SK-N-SH treated with all-trans-retinoic acid at 6 μM for 48 hours (cell line): Measurements from ENCODE around the gene CPTP.

Experiments
- BACH2 ChIP-seq: fragments of 250-450 bp; sonication (Bioruptor Pico); IDR thresholded peaks from 2 replicates; pipeline ENCODE4 v1.9.0; 2021; ENCODE audit warnings: mild to moderate bottlenecking, borderline replicate concordance
- CREB5 ChIP-seq: fragments of 250-450 bp; sonication (Bioruptor Pico); IDR thresholded peaks from 2 replicates; pipeline ENCODE4 v1.5.1; 2020; ENCODE audit warnings: low read depth, mild to moderate bottlenecking, moderate library complexity
- CSDC2 ChIP-seq: fragments of 250-450 bp; sonication (Bioruptor Pico); IDR thresholded peaks from 2 replicates; pipeline ENCODE4 v1.5.0; 2020; ENCODE audit warnings: mild to moderate bottlenecking, moderate library complexity
- CSRNP3 ChIP-seq: fragments of 250-450 bp; sonication (Bioruptor Pico); IDR thresholded peaks from 2 replicates; pipeline ENCODE4 v1.5.1; 2021; ENCODE audit warnings: mild to moderate bottlenecking, moderate library complexity
- PATZ1 ChIP-seq: fragments of 250-450 bp; sonication (Bioruptor Pico); IDR thresholded peaks from 2 replicates; pipeline ENCODE4 v1.8.0; 2020; ENCODE audit warnings: mild to moderate bottlenecking, moderate library complexity, borderline replicate concordance
- PPARA ChIP-seq: fragments of 250-450 bp; sonication (Bioruptor Pico); IDR thresholded peaks from 2 replicates; pipeline ENCODE4 v1.5.0; 2020; ENCODE audit warnings: mild to moderate bottlenecking, borderline replicate concordance
- RARB ChIP-seq: fragments of 250-450 bp; sonication (Bioruptor Pico); IDR thresholded peaks from 2 replicates; pipeline ENCODE4 v1.8.0; 2021; ENCODE audit warnings: mild to moderate bottlenecking, moderate library complexity
- SNAI2 ChIP-seq: fragments of 250-450 bp; sonication (Bioruptor Pico); IDR thresholded peaks from 2 replicates; pipeline ENCODE4 v1.5.0; 2020; ENCODE audit warnings: mild to moderate bottlenecking, moderate library complexity

GRCh38 chr1:1345860-1346500, 21.4 kb downstream of the CPTP start:
- no peak for TF ChIP-seq CSRNP3 (CRISPR knock-in tag)
- no peak for TF ChIP-seq RARB (CRISPR knock-in tag)
- TF ChIP-seq PATZ1 (CRISPR knock-in tag) = no peak
- TF ChIP-seq BACH2 (CRISPR knock-in tag) = no peak
- no peak for TF ChIP-seq CREB5 (CRISPR knock-in tag)
- no peak for TF ChIP-seq SNAI2 (CRISPR knock-in tag)
- no peak for TF ChIP-seq PPARA
- TF ChIP-seq CSDC2 (CRISPR knock-in tag) = no peak
